Upper lobe of left lung (tissue), 6 donors: Measurements from ENCODE around the gene RYR3. TPM values are rescaled to one million over a fixed set of nuclear protein-coding genes. Genes with fewer than 3 reads are reported as not detected.

Experiments used
- ATAC-seq, 2 donors: fragments of 200-7000 bp; cut with Tn5 transposase; one replicate each; pipeline ENCODE4 v1.9.1; 2022; ENCODE audit warnings: mild to moderate bottlenecking in 2 of 2, moderate library complexity in 2 of 2; ENCODE audit not compliant: low FRiP score in 2 of 2
- DNase-seq, 2 donors: peaks; one replicate each; pipeline ENCODE4 v3.0.0-alpha.2; 2019 to 2020
- H3K27ac ChIP-seq, 4 donors: fragments of 200-600 bp; sonication (generic); one replicate each; pipeline ENCODE4 v1.5.1; 2016 to 2019
- H3K27me3 ChIP-seq, 4 donors: fragments of 200-600 bp; sonication (generic); one replicate each; pipeline ENCODE4 v1.5.1; 2017 to 2019
- H3K36me3 ChIP-seq, 4 donors: fragments of 200-600 bp; sonication (generic); one replicate each; pipeline ENCODE4 v1.5.1; 2016 to 2019
- H3K4me1 ChIP-seq, 4 donors: fragments of 200-600 bp; sonication (generic); one replicate each; pipeline ENCODE4 v1.5.1; 2018 to 2019
- H3K4me3 ChIP-seq, 4 donors: fragments of 200-600 bp; sonication (generic); one replicate each; pipeline ENCODE4 v1.5.1; 2017 to 2019; ENCODE audit warnings: mild to moderate bottlenecking in 2 of 4, moderate library complexity in 1 of 4
- H3K9me3 ChIP-seq, 4 donors: fragments of 200-600 bp; sonication (generic); one replicate each; pipeline ENCODE4 v1.5.1; 2018 to 2019
- EP300 ChIP-seq, 4 donors: sonication (generic); formaldehyde crosslinking; IDR thresholded peaks; one replicate each; pipeline ENCODE4 v1.5.1; 2017; ENCODE audit warnings: antibody characterized with exemption in 4 of 4, control low read depth in 2 of 4
- POLR2A ChIP-seq, 4 donors: fragments of 450-650 bp; IDR thresholded peaks; one replicate each; pipeline ENCODE4 v1.5.1; 2016 to 2017; ENCODE audit warnings: antibody characterized with exemption in 4 of 4, mild to moderate bottlenecking in 2 of 4
- POLR2AphosphoS5 ChIP-seq, 2 donors: sonication (generic); formaldehyde crosslinking; IDR thresholded peaks; one replicate each; pipeline ENCODE4 v1.5.1; 2017; ENCODE audit warnings: antibody characterized with exemption in 2 of 2
- WGBS, 2 donors: methylation state at CpG; one replicate each; pipeline ENCODE4 v1.1.5; 2017 to 2018; 5-methylcytosine and 5-hydroxymethylcytosine counted together
- total RNA-seq, 6 donors: library from RNA; depleted of rRNA in 4 of 6; stranded (reverse); fragments of >200 nt in 4 of 6; gene quantifications; one replicate each; pipeline versions ENCODE4 v1.1.0 to v1.2.1, GENCODE V29; 2016 to 2021
- TF ChIP-seq, protein P1 (sequence below), 6 experiments: fragments of 450-650 bp in 4 of 6; fragments of 200-600 bp in 2 of 6; sonication (generic) in 2 of 6; IDR thresholded peaks; one replicate each; pipeline ENCODE4 v1.5.1; 2016 to 2019; ENCODE audit warnings: antibody characterized with exemption in 6 of 6
- donor health status: DM: no; HTN: no; CAD: no; lungs with moderate emphysema.
- donor health status: DM: no; HTN: yes; CAD: no; lungs with severe emphysema.

Gene RYR3
- total RNA-seq, 6 donors from 2014 or later, result under 0.01 to 0.34 (median 0.15) TPM

- Histone ChIP-seq H3K27ac (no peak overlapping the region), H3K36me3 (no peaks in the 10 kb centered on the region), H3K4me1 (no peaks in the 10 kb centered on the region), H3K27me3 (no peaks in the 10 kb centered on the region), H3K4me3 (no peak overlapping the region), H3K9me3 (no peaks in the 10 kb centered on the region)
- WGBS, 2 donors, result 58 to 62% methylated on average over 3 to 5 of the region's 5 CpGs
- DNase-seq, result no peak
- no peak for ATAC-seq
- TF ChIP-seq EP300 (IDR thresholded peaks at IDR 0.05) (no peak), POLR2A (IDR thresholded peaks at IDR 0.05) (no peak), POLR2AphosphoS5 (IDR thresholded peaks at IDR 0.05) (no peak)
- TF ChIP-seq, protein P1, sequence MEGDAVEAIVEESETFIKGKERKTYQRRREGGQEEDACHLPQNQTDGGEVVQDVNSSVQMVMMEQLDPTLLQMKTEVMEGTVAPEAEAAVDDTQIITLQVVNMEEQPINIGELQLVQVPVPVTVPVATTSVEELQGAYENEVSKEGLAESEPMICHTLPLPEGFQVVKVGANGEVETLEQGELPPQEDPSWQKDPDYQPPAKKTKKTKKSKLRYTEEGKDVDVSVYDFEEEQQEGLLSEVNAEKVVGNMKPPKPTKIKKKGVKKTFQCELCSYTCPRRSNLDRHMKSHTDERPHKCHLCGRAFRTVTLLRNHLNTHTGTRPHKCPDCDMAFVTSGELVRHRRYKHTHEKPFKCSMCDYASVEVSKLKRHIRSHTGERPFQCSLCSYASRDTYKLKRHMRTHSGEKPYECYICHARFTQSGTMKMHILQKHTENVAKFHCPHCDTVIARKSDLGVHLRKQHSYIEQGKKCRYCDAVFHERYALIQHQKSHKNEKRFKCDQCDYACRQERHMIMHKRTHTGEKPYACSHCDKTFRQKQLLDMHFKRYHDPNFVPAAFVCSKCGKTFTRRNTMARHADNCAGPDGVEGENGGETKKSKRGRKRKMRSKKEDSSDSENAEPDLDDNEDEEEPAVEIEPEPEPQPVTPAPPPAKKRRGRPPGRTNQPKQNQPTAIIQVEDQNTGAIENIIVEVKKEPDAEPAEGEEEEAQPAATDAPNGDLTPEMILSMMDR (IDR thresholded peaks at IDR 0.05), result no peak
These were observed 369.6 kb downstream of the RYR3 start for GRCh38 chr15:33680336-33680735.

- Histone ChIP-seq H3K36me3 (no peaks in the 10 kb centered on the region), H3K9me3 (no peaks in the 10 kb centered on the region), H3K4me3 (no peak overlapping the region), H3K4me1 (no peaks in the 10 kb centered on the region), H3K27ac (no peak overlapping the region), H3K27me3 (no peaks in the 10 kb centered on the region)
- WGBS, 2 donors, result 86 to 89% methylated on average over 12 of the region's 12 CpGs
- ATAC-seq (no peak), DNase-seq (peak in 1 of 2 donors; percentile 45)
- TF ChIP-seq EP300 (IDR thresholded peaks at IDR 0.05), result no peak
- TF ChIP-seq, protein P1 (IDR thresholded peaks at IDR 0.05), result no peak
- no peak for TF ChIP-seq POLR2A (IDR thresholded peaks at IDR 0.05)
- TF ChIP-seq POLR2AphosphoS5 (IDR thresholded peaks at IDR 0.05), result no peak
These were observed 382.5 kb downstream of the RYR3 start for GRCh38 chr15:33693166-33693800.

GRCh38 chr15:33698126-33698525, 387.4 kb downstream of the RYR3 start:
- TF ChIP-seq, protein P1 (IDR thresholded peaks at IDR 0.05), result no peak
- TF ChIP-seq EP300 (IDR thresholded peaks at IDR 0.05), result no peak
- no peak for TF ChIP-seq POLR2A (IDR thresholded peaks at IDR 0.05)
- no peak for TF ChIP-seq POLR2AphosphoS5 (IDR thresholded peaks at IDR 0.05)
- Histone ChIP-seq H3K27ac (no peak overlapping the region), H3K4me1 (peaks cover 0 to 6% (median 0%) of the 10 kb centered on the region in 4 donors), H3K36me3 (no peaks in the 10 kb centered on the region), H3K4me3 (no peak overlapping the region), H3K9me3 (no peaks in the 10 kb centered on the region), H3K27me3 (no peaks in the 10 kb centered on the region)
- DNase-seq (no peak), ATAC-seq (no peak)
- WGBS, 2 donors, result 39 to 45% methylated on average over 6 of the region's 6 CpGs

- Histone ChIP-seq H3K27ac (no peak overlapping the region), H3K9me3 (no peaks in the 10 kb centered on the region), H3K4me3 (no peak overlapping the region), H3K36me3 (no peaks in the 10 kb centered on the region), H3K27me3 (no peaks in the 10 kb centered on the region), H3K4me1 (peaks cover 0 to 6% (median 0%) of the 10 kb centered on the region in 4 donors)
- DNase-seq, result no peak
- TF ChIP-seq POLR2A (IDR thresholded peaks at IDR 0.05) (no peak), POLR2AphosphoS5 (IDR thresholded peaks at IDR 0.05) (no peak), EP300 (IDR thresholded peaks at IDR 0.05) (no peak)
- TF ChIP-seq, protein P1 (IDR thresholded peaks at IDR 0.05), result no peak
- WGBS, 2 donors, result 74 to 89% methylated on average over 2 of the region's 2 CpGs
- no peak for ATAC-seq
These were observed 388.4 kb downstream of the RYR3 start for GRCh38 chr15:33699145-33699544.
